ENCODE measurements around the gene DNM1.
A peak's percentile ranks its signal among the peaks of the same experiment; 100 is the strongest.

Gene DNM1

DNA sequence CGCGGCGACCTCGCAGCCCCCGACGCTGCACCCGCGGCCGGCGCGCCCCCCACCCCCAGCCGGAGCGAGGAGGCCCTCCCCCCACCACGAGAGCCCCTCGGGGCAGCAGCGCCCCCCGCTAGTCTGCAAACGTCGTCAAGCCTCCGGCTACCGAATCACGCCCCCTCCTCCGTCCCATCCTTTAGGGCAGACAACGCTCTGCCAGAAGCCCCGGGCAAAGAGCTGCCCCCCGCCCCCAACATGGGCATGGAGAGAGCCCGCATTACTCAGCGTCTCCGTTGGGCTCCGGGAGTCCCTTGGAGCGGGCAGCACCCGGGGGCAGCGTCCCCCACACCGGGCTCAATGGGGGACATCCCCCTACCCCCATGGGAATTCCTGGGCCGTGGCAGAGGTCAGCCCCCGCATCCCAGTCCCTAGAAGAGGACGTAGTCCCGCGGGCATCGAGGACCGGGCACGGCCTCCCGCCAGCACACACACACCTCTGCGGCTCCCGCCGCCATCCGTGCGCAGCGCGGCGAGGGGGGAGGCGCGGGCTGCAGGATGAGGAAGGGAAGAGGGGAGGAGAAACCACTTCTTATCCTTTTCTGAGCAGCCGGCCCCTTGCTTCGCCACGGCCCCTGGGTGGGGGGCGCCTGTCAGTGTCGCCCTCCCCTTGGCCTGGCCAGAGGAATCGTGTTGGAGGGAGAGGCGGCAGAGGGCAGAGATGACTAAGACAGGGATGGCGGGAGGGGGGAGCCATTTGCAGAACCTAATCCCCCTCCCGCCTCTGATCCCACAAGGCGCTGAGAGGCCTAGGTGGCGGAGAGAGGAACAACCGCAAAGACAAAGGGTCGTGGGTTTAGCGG is 750 bp downstream of the DNM1 start:
- no peak for TF ChIP-seq HDGF (IDR thresholded peaks at IDR 0.05; ENCODE audit: borderline replicate concordance)
- peak; percentile 65 for TF ChIP-seq L3MBTL2 (conservative IDR thresholded peaks at IDR 0.05)
- ChIA-PET POLR2A (interaction anchor here (0.9 to 1.3 kb wide), 3 partner anchors 11 to 74 kb away, joined by 3 to 8 read pairs (median 4); partner anchors contain the start of genes GOLGA2 and SWI5), CTCF (interaction anchor here (0.6 to 0.9 kb wide), 4 partner anchors 8 to 45 kb away, joined by 3 to 4 read pairs (median 3); no protein-coding TSS in a partner anchor)
- peak; percentile 59 for DNase-seq (ENCODE audit: extremely low spot score)

DNA sequence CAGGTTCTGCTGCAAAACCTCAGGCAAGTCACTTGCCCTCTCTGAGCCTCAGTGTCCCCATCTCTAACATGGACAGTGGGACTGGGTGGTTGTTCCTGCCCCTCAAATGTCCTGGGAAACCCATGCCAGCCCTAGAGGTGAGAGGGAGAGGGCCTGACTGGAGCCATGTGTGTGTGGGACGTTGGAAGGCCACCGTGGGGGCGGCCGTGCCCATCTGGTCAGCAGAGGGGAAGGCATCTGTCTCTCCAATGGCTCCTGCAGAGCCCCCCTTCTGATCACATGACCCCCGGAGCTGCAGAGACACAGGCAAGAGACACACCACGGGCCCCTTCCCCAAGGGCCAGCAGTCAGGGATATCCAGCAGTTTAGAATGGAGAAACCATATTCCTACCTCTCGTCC is 1.7 kb downstream of the DNM1 start:
- no peak for DNase-seq (ENCODE audit: extremely low spot score)
- no peak for TF ChIP-seq ARNT (IDR thresholded peaks at IDR 0.05)
- no peak for TF ChIP-seq CTBP1 (IDR thresholded peaks at IDR 0.05; ENCODE audit: borderline replicate concordance)
- TF ChIP-seq ZNF384 (IDR thresholded peaks at IDR 0.05), result no peak
- no peak for TF ChIP-seq SP1 (IDR thresholded peaks at IDR 0.05)
- TF ChIP-seq LEF1 (IDR thresholded peaks at IDR 0.05; ENCODE audit: borderline replicate concordance), result no peak
- TF ChIP-seq FOXA1 (IDR thresholded peaks at IDR 0.05), result no peak
- no peak for TF ChIP-seq BHLHE40 (IDR thresholded peaks at IDR 0.05; ENCODE audit: borderline replicate concordance)
- no peak for TF ChIP-seq ELF4 (IDR thresholded peaks at IDR 0.05)
- TF ChIP-seq SUZ12 (IDR thresholded peaks at IDR 0.05), result no peak
- no peak for TF ChIP-seq TARDBP (IDR thresholded peaks at IDR 0.05)
- no peak for TF ChIP-seq L3MBTL2 (conservative IDR thresholded peaks at IDR 0.05)
- no peak for TF ChIP-seq FOXK2 (IDR thresholded peaks at IDR 0.05)
- TF ChIP-seq NFRKB (IDR thresholded peaks at IDR 0.05), result no peak
- TF ChIP-seq PKNOX1 (IDR thresholded peaks at IDR 0.05), result no peak
- no peak for TF ChIP-seq HDGF (IDR thresholded peaks at IDR 0.05; ENCODE audit: borderline replicate concordance)
- no peak for TF ChIP-seq FOXM1 (IDR thresholded peaks at IDR 0.05; ENCODE audit: borderline replicate concordance)
- POLR2A ChIA-PET, result interaction anchor here (0.9 kb wide), 1 partner anchor 71 kb away, joined by 3 read pairs; the partner anchor contains the start of genes GOLGA2 and SWI5
- CTCF ChIA-PET, result no interaction called here

DNA sequence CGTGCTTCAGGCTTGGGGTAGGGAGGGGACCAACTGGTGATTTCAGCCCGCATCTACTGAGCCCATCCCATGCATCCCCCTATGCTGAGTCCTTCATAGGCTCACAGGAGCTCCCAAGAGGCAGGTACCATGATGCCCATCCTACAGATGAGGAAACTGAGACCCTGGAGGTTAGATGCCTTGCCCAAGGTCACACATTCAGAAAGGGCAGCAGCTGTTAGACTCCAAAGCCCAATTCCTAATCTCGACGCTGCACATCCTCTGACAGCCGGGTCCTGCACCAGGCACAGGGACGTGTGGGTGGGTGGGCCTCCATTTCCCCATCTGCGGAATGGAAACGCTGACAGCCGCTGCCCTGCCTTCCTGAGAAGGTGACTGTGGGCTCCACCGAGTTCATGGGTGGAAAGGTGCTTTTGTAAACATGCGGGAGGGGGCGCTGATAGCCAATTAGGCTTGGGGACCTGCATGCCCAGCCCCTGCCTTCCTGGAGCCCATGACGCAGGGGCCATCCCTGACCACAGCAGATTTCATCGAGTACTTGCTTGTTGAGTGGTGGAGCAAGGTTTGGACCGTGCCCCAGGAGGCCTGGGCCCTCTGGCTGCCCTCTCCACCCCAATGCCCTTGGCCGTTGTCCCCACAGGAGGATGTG is 2.2 kb downstream of the DNM1 start:
- DNase-seq (ENCODE audit: extremely low spot score), result no peak
- TF ChIP-seq TARDBP (IDR thresholded peaks at IDR 0.05) (no peak), ELF4 (IDR thresholded peaks at IDR 0.05) (no peak), CTBP1 (IDR thresholded peaks at IDR 0.05; ENCODE audit: borderline replicate concordance) (no peak), ARNT (IDR thresholded peaks at IDR 0.05) (no peak)
- ChIA-PET POLR2A (interaction anchor here (0.9 kb wide), 1 partner anchor 71 kb away, joined by 3 read pairs; the partner anchor contains the start of genes GOLGA2 and SWI5), CTCF (no interaction called here)

DNA sequence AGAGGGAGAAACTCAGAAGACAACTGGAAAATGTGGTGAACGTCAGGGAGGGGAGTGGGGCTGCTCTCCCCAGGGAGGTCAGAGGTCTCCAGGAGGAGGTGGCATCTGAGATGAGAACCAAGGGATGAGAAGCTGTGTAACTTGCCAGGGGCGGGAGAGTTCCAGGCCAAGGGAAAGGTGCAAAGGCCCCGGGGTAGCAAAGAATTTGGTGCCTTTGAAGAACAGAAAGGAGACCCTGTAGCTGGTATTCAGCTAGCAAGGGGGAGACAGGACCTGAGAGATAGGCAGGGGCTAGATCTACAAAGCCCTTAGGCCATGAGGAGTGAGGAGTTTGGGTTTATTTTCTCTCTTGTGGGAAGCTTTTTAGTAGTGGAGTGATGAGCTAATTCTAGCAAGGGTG is 3.3 kb downstream of the DNM1 start:
- ChIA-PET POLR2A (interaction anchor here (0.8 to 2.3 kb wide), 3 partner anchors 11 to 47 kb away, joined by 3 to 8 read pairs (median 4); no protein-coding TSS in a partner anchor), CTCF (interaction anchor here (0.7 kb wide), 1 partner anchor 58 kb away, joined by 3 read pairs; no protein-coding TSS in a partner anchor)
- DNase-seq (ENCODE audit: extremely low spot score), result no peak
- no peak for TF ChIP-seq CTBP1 (IDR thresholded peaks at IDR 0.05; ENCODE audit: borderline replicate concordance)
- TF ChIP-seq L3MBTL2 (conservative IDR thresholded peaks at IDR 0.05), result no peak
- no peak for TF ChIP-seq TARDBP (IDR thresholded peaks at IDR 0.05)
- no peak for TF ChIP-seq FOXM1 (IDR thresholded peaks at IDR 0.05; ENCODE audit: borderline replicate concordance)
- no peak for TF ChIP-seq NFRKB (IDR thresholded peaks at IDR 0.05)
- TF ChIP-seq FOXA1 (IDR thresholded peaks at IDR 0.05), result no peak
- no peak for TF ChIP-seq ZNF384 (IDR thresholded peaks at IDR 0.05)

- ChIA-PET POLR2A (interaction anchor here (0.8 to 2.3 kb wide), 3 partner anchors 10 to 48 kb away, joined by 3 to 8 read pairs (median 4); no protein-coding TSS in a partner anchor), CTCF (interaction anchor here (0.7 kb wide), 1 partner anchor 58 kb away, joined by 3 read pairs; no protein-coding TSS in a partner anchor)
- TF ChIP-seq FOXM1 (IDR thresholded peaks at IDR 0.05; ENCODE audit: borderline replicate concordance) (no peak), BHLHE40 (IDR thresholded peaks at IDR 0.05; ENCODE audit: borderline replicate concordance) (no peak), SP1 (IDR thresholded peaks at IDR 0.05) (no peak), LEF1 (IDR thresholded peaks at IDR 0.05; ENCODE audit: borderline replicate concordance) (no peak), SUZ12 (IDR thresholded peaks at IDR 0.05) (no peak)
- no peak for DNase-seq (ENCODE audit: extremely low spot score)
These were observed 4.0 kb downstream of the DNM1 start for GRCh38 chr9:128206916-128207910.

GRCh38 chr9:128208386-128208785 is 5.2 kb downstream of the DNM1 start:
- ChIA-PET CTCF (no interaction called here), POLR2A (interaction anchor here (2.3 kb wide), 1 partner anchor 9 kb away, joined by 8 read pairs; no protein-coding TSS in a partner anchor)
- no peak for DNase-seq (ENCODE audit: extremely low spot score)
- TF ChIP-seq PKNOX1 (IDR thresholded peaks at IDR 0.05), result no peak
- no peak for TF ChIP-seq FOXM1 (IDR thresholded peaks at IDR 0.05; ENCODE audit: borderline replicate concordance)
- TF ChIP-seq FOXK2 (IDR thresholded peaks at IDR 0.05), result no peak

Measured in HEK293T (cell line).